NB4 (cell line): ENCODE measurements around the gene POLDIP2.

ENCODE experiments used
- CTCF ChIP-seq: IDR thresholded peaks from one replicate; pipeline ENCODE4 v1.5.1; 2012; ENCODE audit warnings: low read depth, low read length
- MAX ChIP-seq: IDR thresholded peaks from 2 replicates; pipeline ENCODE4 v1.6.1; 2011; ENCODE audit warnings: low read depth, low read length

GRCh38 chr17:28397275-28397674, 39.9 kb upstream of the POLDIP2 start:
- no peak for TF ChIP-seq CTCF
- TF ChIP-seq MAX: no peak
